SK-N-SH (cell line): Measurements from ENCODE around the gene DDIT3. TPM values are rescaled to one million over a fixed set of nuclear protein-coding genes. Genes with fewer than 3 reads are reported as not detected.
"Not testable (repeated sequence)": the region's sequence is repeated elsewhere in the genome, so short reads cannot be mapped to it uniquely, and the experiment has no call there.

Experiments
- CTCF ChIA-PET: fragments of 300-600, 350-600 bp; formaldehyde crosslinking; extraction: SDS; loops from one replicate; lab custom pipeline; 2021; lab: Yijun Ruan, JAX
- POLR2A ChIA-PET: fragments of 350-600 bp; sonication (Branson Sonifier 250); formaldehyde crosslinking; extraction: SDS; loops from one replicate; lab custom pipeline; 2020; ENCODE audit warnings: antibody characterized with exemption, inconsistent platforms; lab: Yijun Ruan, JAX
- DNase-seq: peaks from one replicate; pipeline ENCODE4 v3.0.0; 2012
- H2AFZ ChIP-seq: fragments of 200-600 bp; sonication (generic); 2 replicates; pipeline ENCODE4 v1.8.1; 2016; ENCODE audit warnings: antibody characterized with exemption, mild to moderate bottlenecking, low read depth
- H3F3A ChIP-seq: fragments of 200-600 bp; sonication (generic); replicated peaks from 2 replicates; pipeline ENCODE3; 2016; ENCODE audit warnings: antibody characterized with exemption, mild to moderate bottlenecking; ENCODE audit not compliant: insufficient read depth
- H3K27ac ChIP-seq, 2 experiments: fragments of 200-500 bp in 1 of 2; fragments of 200-600 bp in 1 of 2; sonication (Bioruptor generic) in 1 of 2; sonication (generic), shearing (Covaris generic) in 1 of 2; 2 replicates each; pipeline versions ENCODE4 v1.5.1 to v1.6.1; 2014 to 2016; ENCODE audit warnings: low read depth in 2 of 2, inconsistent platforms in 1 of 2, low read length in 1 of 2, mild to moderate bottlenecking in 1 of 2, mixed read lengths in 1 of 2
- H3K27me3 ChIP-seq: fragments of 200-600 bp; sonication (generic), shearing (Covaris generic); 2 replicates; pipeline ENCODE4 v1.6.1; 2016; ENCODE audit warnings: mixed run types; ENCODE audit not compliant: insufficient read depth
- H3K36me3 ChIP-seq, 2 experiments: fragments of 200-500 bp in 1 of 2; fragments of 200-600 bp in 1 of 2; sonication (Bioruptor generic) in 1 of 2; sonication (generic) in 1 of 2; replicated peaks in 1 of 2; 2 replicates each; pipeline versions ENCODE3 to v1.5.1; 2014 to 2016; ENCODE audit warnings: low read length in 1 of 2, mild to moderate bottlenecking in 1 of 2; ENCODE audit not compliant: insufficient read depth in 2 of 2, control insufficient read depth in 1 of 2
- H3K4me1 ChIP-seq, 2 experiments: fragments of 200-500 bp in 1 of 2; fragments of 200-600 bp in 1 of 2; sonication (Bioruptor generic) in 1 of 2; sonication (generic), shearing (Covaris generic) in 1 of 2; 2 replicates each; pipeline versions ENCODE4 v1.5.1 to v1.6.1; 2014 to 2016; ENCODE audit warnings: low read depth in 1 of 2, low read length in 1 of 2, mixed run types in 1 of 2; ENCODE audit not compliant: insufficient read depth in 2 of 2, control insufficient read depth in 1 of 2
- H3K4me2 ChIP-seq: fragments of 200-600 bp; sonication (generic), shearing (Covaris generic); 2 replicates; pipeline ENCODE4 v1.6.1; 2017; ENCODE audit warnings: mixed run types
- H3K4me3 ChIP-seq, 2 experiments: fragments of 200-500 bp in 1 of 2; fragments of 200-600 bp in 1 of 2; sonication (Bioruptor generic) in 1 of 2; sonication (generic), shearing (Covaris generic) in 1 of 2; 2 replicates each; pipeline versions ENCODE4 v1.5.1 to v1.8.1; 2014 to 2016; ENCODE audit warnings: low read depth in 2 of 2, inconsistent platforms in 1 of 2, low read length in 1 of 2, mild to moderate bottlenecking in 1 of 2, mixed read lengths in 1 of 2, moderate library complexity in 1 of 2
- H3K79me2 ChIP-seq: fragments of 200-600 bp; sonication (generic); 2 replicates; pipeline ENCODE4 v1.8.1; 2017; ENCODE audit warnings: mild to moderate bottlenecking; ENCODE audit not compliant: insufficient read depth
- H3K9ac ChIP-seq: fragments of 200-600 bp; sonication (generic); 2 replicates; pipeline ENCODE4 v1.6.1; 2017; ENCODE audit warnings: mixed run types
- H3K9me2 ChIP-seq: fragments of 200-600 bp; sonication (generic); 2 replicates; pipeline ENCODE4 v1.6.1; 2017; ENCODE audit warnings: mixed run types
- H3K9me3 ChIP-seq: fragments of 200-600 bp; sonication (generic); 2 replicates; pipeline ENCODE4 v1.6.1; 2017; ENCODE audit warnings: mixed run types, mild to moderate bottlenecking, moderate library complexity
- H4K20me1 ChIP-seq: fragments of 200-600 bp; sonication (generic); 2 replicates; pipeline ENCODE4 v1.6.1; 2017; ENCODE audit warnings: mild to moderate bottlenecking, mixed run types; ENCODE audit not compliant: insufficient read depth
- CHD2 ChIP-seq: fragments of 150-350 bp; IDR thresholded peaks from 2 replicates; pipeline ENCODE4 v1.6.1; 2018; ENCODE audit warnings: low read length; ENCODE audit not compliant: partially characterized antibody
- CTCF ChIP-seq: fragments of 200-600 bp; sonication (generic); IDR thresholded peaks from 2 replicates; pipeline ENCODE4 v1.6.1; 2017; ENCODE audit warnings: antibody characterized with exemption, mild to moderate bottlenecking, moderate library complexity
- EP300 ChIP-seq, 2 experiments: IDR thresholded peaks; 2 replicates each; pipeline versions ENCODE4 v1.4.0 to v1.6.1; 2012; ENCODE audit warnings: borderline replicate concordance in 1 of 2, low read depth in 1 of 2, low read length in 1 of 2
- IRF3 ChIP-seq: fragments of 150-350 bp; IDR thresholded peaks from 2 replicates; pipeline ENCODE4 v1.6.1; 2016; ENCODE audit warnings: mild to moderate bottlenecking, low read depth, low read length
- NRF1 ChIP-seq: IDR thresholded peaks from 2 replicates; pipeline ENCODE4 v1.6.1; 2012; ENCODE audit warnings: low read depth, mild to moderate bottlenecking, low read length
- RAD21 ChIP-seq: IDR thresholded peaks from 2 replicates; pipeline ENCODE4 v1.6.1; 2012; ENCODE audit warnings: mild to moderate bottlenecking, low read length
- TEAD4 ChIP-seq: IDR thresholded peaks from 2 replicates; pipeline ENCODE4 v1.4.0; 2012; ENCODE audit warnings: mild to moderate bottlenecking, borderline replicate concordance; ENCODE audit not compliant: insufficient read depth
- YY1 ChIP-seq: IDR thresholded peaks from 2 replicates; pipeline ENCODE4 v1.4.0; 2012; ENCODE audit warnings: low read depth, mild to moderate bottlenecking
- WGBS: methylation state at CpG from one replicate; pipeline ENCODE4 v1.1.6; 2017; ENCODE audit warnings: low lambda C conversion rate; 5-methylcytosine and 5-hydroxymethylcytosine counted together
- polyA plus RNA-seq, 3 experiments: library from polyadenylated mRNA; depleted of rRNA; stranded (reverse); fragments of >200 nt; gene quantifications; 2 replicates each; pipeline ENCODE4 v1.2.3, GENCODE V29; 2012

DDIT3 gene
- polyA plus RNA-seq, 1 of the 3 experiments (the other 2 are of a cell fraction) = 26.3 TPM

- H3K4me2 ChIP-seq = no peak overlapping the region
- H3K27ac ChIP-seq = no peak overlapping the region
- H3F3A ChIP-seq = peaks cover 7% of the 10 kb centered on the region
- H3K9ac ChIP-seq = no peak overlapping the region
- CTCF ChIA-PET = interaction anchor here (0.6 to 1.4 kb wide), 6 partner anchors 17 to 283 kb away, joined by 3 to 5 read pairs (median 4); partner anchors contain the start of gene GLI1
- POLR2A ChIA-PET = interaction anchor here (0.6 to 1.5 kb wide), 5 partner anchors 8 to 23 kb away, joined by 3 to 8 read pairs (median 4); partner anchors contain the start of gene DDIT3
- DNase-seq = no peak
- WGBS = 94% methylated on average over 12 of the region's 12 CpGs
- H3K4me3 ChIP-seq = no peak overlapping the region
- no peaks in the 10 kb centered on the region for H3K4me1 ChIP-seq
- H4K20me1 ChIP-seq = no peaks in the 10 kb centered on the region
- H3K9me3 ChIP-seq = no peaks in the 10 kb centered on the region
- no peak overlapping the region for H2AFZ ChIP-seq
- H3K36me3 ChIP-seq = peaks cover 51 to 70% of the 10 kb centered on the region in 2 experiments
- H3K9me2 ChIP-seq = no peaks in the 10 kb centered on the region
- TF ChIP-seq EP300 (IDR thresholded peaks at IDR 0.05; ENCODE audit: borderline replicate concordance in 1 of 2, low read depth in 1 of 2, low read length in 1 of 2) = no peak
- TF ChIP-seq CTCF = no peak
- TF ChIP-seq IRF3 = no peak
- TF ChIP-seq RAD21 = no peak
- no peak for TF ChIP-seq NRF1
- TF ChIP-seq YY1 = no peak
- no peak for TF ChIP-seq CHD2
- peaks cover 9% of the 10 kb centered on the region; the same call in 1 of the 2 replicates for H3K79me2 ChIP-seq
- H3K27me3 ChIP-seq = no peaks in the 10 kb centered on the region
Observed at GRCh38 chr12:57497223-57498131, 22.8 kb downstream of the DDIT3 start.

- TF ChIP-seq TEAD4 = no peak
- TF ChIP-seq RAD21 = no peak
- H3K9ac ChIP-seq = no peak overlapping the region
- no peak overlapping the region for H3K27ac ChIP-seq
- H4K20me1 ChIP-seq = no peaks in the 10 kb centered on the region
- peaks cover 7% of the 10 kb centered on the region for H3F3A ChIP-seq
- peaks cover 47 to 70% of the 10 kb centered on the region in 2 experiments for H3K36me3 ChIP-seq
- DNase-seq = no peak
- peaks cover 11% of the 10 kb centered on the region; the same call in 1 of the 2 replicates for H3K79me2 ChIP-seq
- CTCF ChIA-PET = interaction anchor here (0.6 to 1.4 kb wide), 6 partner anchors 18 to 283 kb away, joined by 3 to 5 read pairs (median 4); partner anchors contain the start of gene GLI1
- H3K9me3 ChIP-seq = no peaks in the 10 kb centered on the region
- POLR2A ChIA-PET = interaction anchor here (1.3 to 1.5 kb wide), 4 partner anchors 9 to 23 kb away, joined by 3 to 8 read pairs (median 5); partner anchors contain the start of gene DDIT3
- no peak overlapping the region for H2AFZ ChIP-seq
- H3K27me3 ChIP-seq = no peaks in the 10 kb centered on the region
- H3K9me2 ChIP-seq = no peaks in the 10 kb centered on the region
- H3K4me1 ChIP-seq = no peaks in the 10 kb centered on the region
- no peak overlapping the region for H3K4me2 ChIP-seq
- no peak overlapping the region for H3K4me3 ChIP-seq
Observed at GRCh38 chr12:57496822-57497221, 23.5 kb downstream of the DDIT3 start.

GRCh38 chr12:57495051-57495701 is 25.1 kb downstream of the DDIT3 start:
- Histone ChIP-seq H3F3A (peaks cover 10% of the 10 kb centered on the region), H3K36me3 (peaks cover 51 to 70% of the 10 kb centered on the region in 2 experiments), H3K79me2 (peaks cover 20% of the 10 kb centered on the region)
- H3K4me2 ChIP-seq, H3K27ac ChIP-seq, H3K9ac ChIP-seq, H3K4me1 ChIP-seq, H3K9me2 ChIP-seq, H3K9me3 ChIP-seq, H3K4me3 ChIP-seq, CTCF ChIA-PET, H2AFZ ChIP-seq, POLR2A ChIA-PET, DNase-seq, H3K27me3 ChIP-seq, H4K20me1 ChIP-seq: not testable (repeated sequence)
- WGBS = 96% methylated on average over 19 of the region's 48 CpGs
